GM12878 (cell line): ENCODE results near the gene FEZF2. TPM values are rescaled to one million over a fixed set of nuclear protein-coding genes. Genes with fewer than 3 reads are reported as not detected.

ENCODE experiments used
- ATAC-seq: fragments of 200-7000 bp; cut with Tn5 transposase; 3 replicates; pipeline ENCODE4 v1.9.1; 2020; ENCODE audit warnings: mild to moderate bottlenecking, moderate library complexity
- BruUV-seq: library from RNA; stranded (reverse); fragments of 400-500 nt; replicated peaks from 2 replicates; lab custom pipeline; 2021; lab: Mats Ljungman, UMichigan
- CTCF ChIA-PET: fragments of 300-600 bp; sonication (Branson Sonifier 250); formaldehyde crosslinking; extraction: SDS; loops from one replicate; lab custom pipeline; 2021; ENCODE audit warnings: inconsistent platforms; lab: Yijun Ruan, JAX
- POLR2A ChIA-PET: fragments of 350-600 bp; formaldehyde crosslinking; extraction: SDS; loops from one replicate; lab custom pipeline; 2021; ENCODE audit warnings: inconsistent platforms; lab: Charles Lee
- RAD21 ChIA-PET: fragments of 300-600 bp; sonication (Branson Sonifier 250); formaldehyde crosslinking; loops from one replicate; lab custom pipeline; 2023; ENCODE audit warnings: antibody characterized with exemption; ENCODE audit not compliant: unreplicated experiment; lab: Charles Lee
- SMC1A ChIA-PET: fragments of 300-600 bp; sonication (Branson Sonifier 250); formaldehyde crosslinking; loops from one replicate; lab custom pipeline; 2023; ENCODE audit not compliant: unreplicated experiment, uncharacterized antibody; lab: Charles Lee
- DNase-seq: peaks from one replicate; pipeline ENCODE4 v3.0.0-alpha.2; 2011; ENCODE audit warnings: low read depth, low spot score
- FAIRE-seq: peaks from 3 replicates; lab custom pipeline; 2011; peaks lifted over from hg19 to GRCh38; lab: Jason Lieb, UNC
- H2AFZ ChIP-seq: 2 replicates; pipeline ENCODE4 v1.6.0; 2011; ENCODE audit warnings: low read depth, low read length, control low read depth; ENCODE audit not compliant: control insufficient read depth
- H3K27ac ChIP-seq: 2 replicates; pipeline ENCODE4 v1.5.1; 2011; ENCODE audit warnings: control low read depth; ENCODE audit not compliant: control insufficient read depth, insufficient read depth
- H3K27me3 ChIP-seq, 2 experiments: replicated peaks in 1 of 2; 2 replicates each; pipeline versions ENCODE4 v1.6.0 to v1.6.1; 2011; ENCODE audit warnings: low read length in 1 of 2; ENCODE audit not compliant: control insufficient read depth in 2 of 2, insufficient read depth in 2 of 2
- H3K36me3 ChIP-seq, 2 experiments: 2 replicates each; pipeline ENCODE4 v1.5.1; 2011; ENCODE audit warnings: low read length in 1 of 2; ENCODE audit not compliant: control insufficient read depth in 2 of 2, insufficient read depth in 2 of 2
- H3K4me1 ChIP-seq: 2 replicates; pipeline ENCODE4 v1.6.1; 2011; ENCODE audit warnings: mild to moderate bottlenecking, low read length, moderate library complexity, mixed read lengths; ENCODE audit not compliant: control insufficient read depth, insufficient read depth
- H3K4me2 ChIP-seq: 2 replicates; pipeline ENCODE4 v1.6.0; 2011; ENCODE audit warnings: control low read depth; ENCODE audit not compliant: control insufficient read depth, insufficient read depth
- H3K4me3 ChIP-seq: fragments of 200-600 bp; sonication (generic); 2 replicates; pipeline ENCODE4 v1.5.1; 2016
- H3K79me2 ChIP-seq: 2 replicates; pipeline ENCODE4 v1.6.0; 2011; ENCODE audit warnings: low read length; ENCODE audit not compliant: control insufficient read depth, insufficient read depth
- H3K9ac ChIP-seq: 2 replicates; pipeline ENCODE4 v1.8.0; 2011; ENCODE audit warnings: low read length, control low read depth, mixed read lengths; ENCODE audit not compliant: control insufficient read depth, insufficient read depth
- H3K9me3 ChIP-seq: replicated peaks from 3 replicates; pipeline ENCODE4 v1.5.1; 2011; ENCODE audit warnings: mild to moderate bottlenecking, low read length; ENCODE audit not compliant: control insufficient read depth, insufficient read depth
- H4K20me1 ChIP-seq: 2 replicates; pipeline ENCODE4 v1.6.0; 2011; ENCODE audit not compliant: control insufficient read depth, insufficient read depth
- ETV6 ChIP-seq, 2 experiments: fragments of 450-650 bp in 1 of 2; IDR thresholded peaks in 1 of 2; conservative IDR thresholded peaks in 1 of 2; 2 replicates each; pipeline ENCODE4 v1.6.1; 2014; ENCODE audit warnings: antibody characterized with exemption in 1 of 2, borderline replicate concordance in 1 of 2, low read depth in 1 of 2, mild to moderate bottlenecking in 1 of 2, moderate library complexity in 1 of 2
- MXI1 ChIP-seq: fragments of 150-350 bp; IDR thresholded peaks from 2 replicates; pipeline ENCODE4 v1.6.1; 2011; ENCODE audit warnings: low read depth, mild to moderate bottlenecking, inconsistent platforms, low read length, improper control_type of control experiment
- NR2F1 ChIP-seq: fragments of 450-650 bp; conservative IDR thresholded peaks from 2 replicates; pipeline ENCODE4 v1.6.1; 2017; ENCODE audit warnings: mild to moderate bottlenecking
- RFX5 ChIP-seq: IDR thresholded peaks from 2 replicates; pipeline ENCODE4 v1.6.1; 2011; ENCODE audit warnings: low read depth, low read length, improper control_type of control experiment
- SREBF2 ChIP-seq: IDR thresholded peaks from 2 replicates; pipeline ENCODE4 v1.6.1; 2012; ENCODE audit warnings: mild to moderate bottlenecking, low read length
- TAF1 ChIP-seq: IDR thresholded peaks from 2 replicates; pipeline ENCODE4 v1.6.1; 2011; ENCODE audit warnings: mild to moderate bottlenecking, low read depth, low read length, borderline replicate concordance
- WGBS: methylation state at CpG from one replicate; pipeline ENCODE4 v1.1.6; 2016; ENCODE audit warnings: low lambda C conversion rate; ENCODE audit not compliant: insufficient replicate concordance, insufficient coverage; ENCODE audit errors: missing lambda C conversion rate; 5-methylcytosine and 5-hydroxymethylcytosine counted together
- in situ Hi-C: fragments of 300-500 bp; cut with MboI; formaldehyde crosslinking; loops from 9 replicates; pipeline ENCODE4 v1.14.3; 2018; ENCODE audit warnings: mixed read lengths
- intact Hi-C: fragments of 100-400 bp; cut with micrococcal nuclease; formaldehyde crosslinking; loops from one replicate; pipeline ENCODE4 v1.14.2; 2022; ENCODE audit not compliant: unreplicated experiment
- polyA plus RNA-seq, 11 experiments: library from polyadenylated mRNA; depleted of rRNA in 4 of 11; unstranded in 6 of 11; stranded (reverse) in 5 of 11; fragments of >200 nt; fragmentation: Nextera tagmentation in 4 of 11; fragmentation: Illumina TruSeq in 1 of 11; extraction: Ambion mirVana in 4 of 11; extraction: Trizol in 1 of 11; gene quantifications; 1 replicate in 1 of 11; 2 replicates in 10 of 11; pipeline versions ENCODE4 v1.2.1 to v1.2.3, GENCODE V29; 2011 to 2016; ENCODE audit warnings: inconsistent platforms in 2 of 11, missing spikeins in 2 of 11, low read depth in 1 of 11
- total RNA-seq, 4 experiments: library from RNA; depleted of rRNA in 3 of 4; stranded (reverse); fragments of >200 nt in 3 of 4; fragmentation: Illumina TruSeq in 1 of 4; extraction: Trizol in 1 of 4; gene quantifications; 2 replicates each; pipeline versions ENCODE4 v1.2.1 to v1.2.3, GENCODE V29; 2013 to 2021
- TF ChIP-seq, protein P1 (sequence below): IDR thresholded peaks from 2 replicates; pipeline ENCODE4 v1.6.1; 2011; ENCODE audit warnings: borderline replicate concordance, low read depth, mild to moderate bottlenecking, moderate library complexity, low read length; ENCODE audit not compliant: insufficient read depth, poor library complexity, severe bottlenecking
- TF ChIP-seq, protein P2 (sequence below): fragments of 450-650 bp; IDR thresholded peaks from 2 replicates; pipeline ENCODE4 v1.6.1; 2017; ENCODE audit warnings: mild to moderate bottlenecking, low read depth, inconsistent platforms; ENCODE audit not compliant: poor library complexity, severe bottlenecking

Gene FEZF2
- total and polyA plus RNA-seq, 10 of the 15 experiments (the other 5 are each of a cell fraction or from before 2014, with no cell fraction given) = not detected

DNA sequence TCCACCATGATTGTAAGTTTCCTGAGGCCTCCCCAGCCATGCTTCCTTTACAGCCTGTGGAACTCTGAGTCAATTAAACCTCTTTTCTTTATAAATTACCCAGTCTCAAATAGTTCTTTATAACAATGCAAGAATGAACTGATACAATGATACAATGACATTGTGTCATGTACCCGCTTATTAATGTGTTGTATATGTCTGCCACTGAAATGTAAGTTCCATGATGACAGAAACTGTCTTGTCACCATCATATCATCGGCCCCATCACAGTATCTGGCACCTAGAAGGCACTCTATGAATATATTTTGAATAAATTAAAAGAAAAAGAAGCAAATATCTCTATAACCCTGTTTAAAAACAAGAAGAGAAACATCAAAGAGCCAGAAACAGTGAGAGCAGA is 29.6 kb downstream of the FEZF2 start:
- ATAC-seq (no peak), FAIRE-seq (no peak), DNase-seq (no peak)
- Histone ChIP-seq H3K4me2 (no peak overlapping the region), H3K79me2 (no peaks in the 10 kb centered on the region), H3K9me3 (no peaks in the 10 kb centered on the region), H3K4me1 (no peaks in the 10 kb centered on the region), H3K27me3 (no peaks in the 10 kb centered on the region), H3K36me3 (no peaks in the 10 kb centered on the region), H2AFZ (no peak overlapping the region), H4K20me1 (no peaks in the 10 kb centered on the region), H3K9ac (no peak overlapping the region), H3K27ac (no peak overlapping the region), H3K4me3 (no peak overlapping the region)
- SMC1A ChIA-PET = no interaction called here
- BruUV-seq = no TSS peak
- WGBS = 21% methylated on average over 2 of the region's 2 CpGs
- CTCF ChIA-PET = no interaction called here
- POLR2A ChIA-PET = no interaction called here
- in situ Hi-C loops (no loop called here), intact Hi-C loops (no loop called here)
- RAD21 ChIA-PET = no interaction called here
- TF ChIP-seq, protein P1, sequence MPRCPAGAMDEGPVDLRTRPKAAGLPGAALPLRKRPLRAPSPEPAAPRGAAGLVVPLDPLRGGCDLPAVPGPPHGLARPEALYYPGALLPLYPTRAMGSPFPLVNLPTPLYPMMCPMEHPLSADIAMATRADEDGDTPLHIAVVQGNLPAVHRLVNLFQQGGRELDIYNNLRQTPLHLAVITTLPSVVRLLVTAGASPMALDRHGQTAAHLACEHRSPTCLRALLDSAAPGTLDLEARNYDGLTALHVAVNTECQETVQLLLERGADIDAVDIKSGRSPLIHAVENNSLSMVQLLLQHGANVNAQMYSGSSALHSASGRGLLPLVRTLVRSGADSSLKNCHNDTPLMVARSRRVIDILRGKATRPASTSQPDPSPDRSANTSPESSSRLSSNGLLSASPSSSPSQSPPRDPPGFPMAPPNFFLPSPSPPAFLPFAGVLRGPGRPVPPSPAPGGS = no peak
- TF ChIP-seq, protein P2, sequence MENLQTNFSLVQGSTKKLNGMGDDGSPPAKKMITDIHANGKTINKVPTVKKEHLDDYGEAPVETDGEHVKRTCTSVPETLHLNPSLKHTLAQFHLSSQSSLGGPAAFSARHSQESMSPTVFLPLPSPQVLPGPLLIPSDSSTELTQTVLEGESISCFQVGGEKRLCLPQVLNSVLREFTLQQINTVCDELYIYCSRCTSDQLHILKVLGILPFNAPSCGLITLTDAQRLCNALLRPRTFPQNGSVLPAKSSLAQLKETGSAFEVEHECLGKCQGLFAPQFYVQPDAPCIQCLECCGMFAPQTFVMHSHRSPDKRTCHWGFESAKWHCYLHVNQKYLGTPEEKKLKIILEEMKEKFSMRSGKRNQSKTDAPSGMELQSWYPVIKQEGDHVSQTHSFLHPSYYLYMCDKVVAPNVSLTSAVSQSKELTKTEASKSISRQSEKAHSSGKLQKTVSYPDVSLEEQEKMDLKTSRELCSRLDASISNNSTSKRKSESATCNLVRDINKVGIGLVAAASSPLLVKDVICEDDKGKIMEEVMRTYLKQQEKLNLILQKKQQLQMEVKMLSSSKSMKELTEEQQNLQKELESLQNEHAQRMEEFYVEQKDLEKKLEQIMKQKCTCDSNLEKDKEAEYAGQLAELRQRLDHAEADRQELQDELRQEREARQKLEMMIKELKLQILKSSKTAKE = no peak
- no peak for TF ChIP-seq ETV6 (conservative IDR thresholded peaks at IDR 0.05 in 1 of 2, IDR thresholded peaks at IDR 0.05 in 1 of 2; ENCODE audit: borderline replicate concordance in 1 of 2, low read depth in 1 of 2)
- TF ChIP-seq SREBF2 = no peak
- no peak for TF ChIP-seq RFX5
- no peak for TF ChIP-seq NR2F1
- TF ChIP-seq TAF1 = no peak
- no peak for TF ChIP-seq MXI1
